Measurements from ENCODE around the gene ANKRD13C.

The ANKRD13C gene

GRCh38 chr1:70221238-70222121, 133.0 kb downstream of the ANKRD13C start, which contains the start of gene SRSF11:
TSS of gene SRSF11 (plus strand) at chr1:70221380. CDS start at chr1:70221637, 257 bp downstream.
- peak within 1 kb of the TSS; percentile 90 for H3K4me3 ChIP-seq (ENCODE audit: low read depth, low read length)

DNA sequence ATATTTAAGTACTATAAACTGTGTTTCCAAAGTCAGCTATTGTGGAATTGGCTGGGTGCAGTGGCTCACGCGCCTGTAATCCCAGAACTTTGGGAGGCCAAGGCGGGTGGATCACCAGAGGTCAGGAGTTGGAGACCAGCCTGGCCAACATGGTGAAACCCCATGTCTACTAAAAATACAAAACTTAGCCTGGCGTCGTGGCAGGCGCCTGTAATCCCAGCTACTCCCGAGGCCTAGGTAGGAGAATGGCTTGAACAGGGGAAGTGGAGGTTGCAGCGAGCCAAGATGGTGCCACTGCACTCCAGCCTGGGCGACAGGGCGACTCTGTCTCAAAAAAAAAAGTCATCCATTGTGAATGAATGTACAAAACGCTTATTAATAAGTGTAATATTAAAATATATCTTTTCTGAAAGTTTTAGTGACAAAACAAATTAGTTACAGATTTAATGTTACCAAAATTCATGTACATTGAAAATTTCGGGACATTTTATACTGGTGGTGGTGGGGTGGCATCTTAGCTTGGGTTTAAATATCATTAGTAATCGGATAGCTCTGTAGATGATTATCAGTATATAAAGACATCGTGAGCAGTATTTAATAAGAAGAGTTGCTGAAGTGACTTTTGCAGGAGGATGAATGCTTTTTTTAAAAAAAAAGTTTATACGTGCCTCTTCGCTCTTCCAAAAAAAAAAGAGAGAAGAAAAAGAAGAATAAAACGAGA, 133.8 kb downstream of the ANKRD13C start:
- H3K4me3 ChIP-seq (ENCODE audit: low read depth, low read length), result peak overlapping the region; percentile 90

DNA sequence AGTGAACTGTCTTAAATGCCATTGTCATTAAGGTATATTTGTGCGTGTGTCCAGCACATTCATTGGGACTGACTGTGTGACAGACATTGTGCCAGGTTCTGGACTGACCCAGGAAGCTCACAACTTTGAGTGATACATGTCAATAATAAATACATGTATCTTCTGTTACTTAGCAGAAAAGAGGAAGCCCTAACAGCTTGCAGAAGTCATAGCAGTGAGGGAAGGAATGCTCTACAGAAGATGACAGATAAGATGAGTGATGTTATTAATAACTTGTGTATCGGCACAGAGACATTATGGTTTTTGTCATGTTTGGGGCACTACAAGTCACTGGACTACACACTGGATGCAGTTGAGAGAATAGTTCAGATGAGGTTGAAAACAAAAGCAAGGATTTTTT, 134.5 kb downstream of the ANKRD13C start:
- H3K4me3 ChIP-seq (ENCODE audit: low read depth, low read length), result no peak overlapping the region

GRCh38 chr1:70211541-70211940, 143.0 kb downstream of the ANKRD13C start:
- no peak overlapping the region for H3K4me3 ChIP-seq (ENCODE audit: low read depth, low read length)

DNA sequence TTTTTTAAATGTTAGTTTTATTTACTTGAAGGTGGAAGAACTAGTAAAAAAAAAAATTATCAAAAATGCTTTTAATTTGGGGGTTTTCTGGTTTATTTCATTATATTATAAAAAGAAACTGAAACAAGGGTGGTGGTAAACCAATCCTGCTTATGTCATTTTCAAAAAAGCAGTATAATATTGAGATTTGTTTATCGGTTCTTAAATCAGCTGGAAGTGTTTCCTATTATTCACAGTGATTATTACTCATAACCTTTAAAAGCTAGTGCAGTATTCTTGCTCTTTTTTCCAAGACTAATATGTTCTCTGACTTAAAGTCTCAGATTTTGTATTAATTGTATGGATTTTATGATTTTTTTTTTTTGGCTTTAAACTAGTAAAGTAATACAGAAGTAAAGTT, 143.7 kb downstream of the ANKRD13C start:
- H3K4me3 ChIP-seq (ENCODE audit: low read depth, low read length), result no peak overlapping the region
